ENCODE data around the gene ARHGAP44.

DNA sequence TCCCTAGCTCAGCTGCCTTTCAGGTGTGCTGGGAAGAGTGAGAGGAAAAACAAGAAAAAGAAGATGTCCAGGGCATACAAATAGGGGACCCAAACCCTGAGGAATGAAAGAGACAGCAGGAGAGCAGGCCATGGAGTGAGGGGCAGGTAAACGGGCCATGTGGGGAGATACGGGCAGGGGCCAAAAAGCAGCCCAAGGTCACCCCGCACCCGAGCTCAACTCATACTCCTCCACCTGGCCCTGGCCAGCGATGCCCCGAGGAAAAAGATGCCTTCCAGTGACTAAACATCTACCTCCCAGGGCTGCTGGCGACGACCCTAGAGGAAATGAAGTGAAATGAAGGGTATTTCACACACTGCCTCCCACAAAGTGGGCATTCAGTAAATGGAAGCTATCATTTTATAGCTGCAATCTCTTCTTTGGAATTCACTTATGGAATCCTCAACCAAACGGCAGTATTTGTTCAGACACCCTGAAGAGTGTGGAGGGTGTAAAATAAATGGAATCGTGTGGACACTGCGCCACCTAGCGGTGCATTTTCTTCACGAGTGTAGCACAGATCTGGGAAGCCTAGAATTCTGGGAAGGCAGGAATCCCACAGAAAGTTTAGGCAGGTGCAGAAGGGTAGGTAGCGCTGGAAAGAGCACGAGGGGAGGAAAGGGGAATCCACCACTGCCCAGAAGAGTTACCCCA is 213.6 kb downstream of the ARHGAP44 start:
- TF ChIP-seq, protein P1, sequence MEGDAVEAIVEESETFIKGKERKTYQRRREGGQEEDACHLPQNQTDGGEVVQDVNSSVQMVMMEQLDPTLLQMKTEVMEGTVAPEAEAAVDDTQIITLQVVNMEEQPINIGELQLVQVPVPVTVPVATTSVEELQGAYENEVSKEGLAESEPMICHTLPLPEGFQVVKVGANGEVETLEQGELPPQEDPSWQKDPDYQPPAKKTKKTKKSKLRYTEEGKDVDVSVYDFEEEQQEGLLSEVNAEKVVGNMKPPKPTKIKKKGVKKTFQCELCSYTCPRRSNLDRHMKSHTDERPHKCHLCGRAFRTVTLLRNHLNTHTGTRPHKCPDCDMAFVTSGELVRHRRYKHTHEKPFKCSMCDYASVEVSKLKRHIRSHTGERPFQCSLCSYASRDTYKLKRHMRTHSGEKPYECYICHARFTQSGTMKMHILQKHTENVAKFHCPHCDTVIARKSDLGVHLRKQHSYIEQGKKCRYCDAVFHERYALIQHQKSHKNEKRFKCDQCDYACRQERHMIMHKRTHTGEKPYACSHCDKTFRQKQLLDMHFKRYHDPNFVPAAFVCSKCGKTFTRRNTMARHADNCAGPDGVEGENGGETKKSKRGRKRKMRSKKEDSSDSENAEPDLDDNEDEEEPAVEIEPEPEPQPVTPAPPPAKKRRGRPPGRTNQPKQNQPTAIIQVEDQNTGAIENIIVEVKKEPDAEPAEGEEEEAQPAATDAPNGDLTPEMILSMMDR (IDR thresholded peaks at IDR 0.05; ENCODE audit: low read depth, low read length), result peak; percentile 71
- TF ChIP-seq POLR2A (IDR thresholded peaks at IDR 0.05; ENCODE audit: extremely low read depth, insufficient read length) (no peak), MYC (IDR thresholded peaks at IDR 0.05; ENCODE audit: low read depth, low read length) (no peak)
- TF ChIP-seq, protein P2, sequence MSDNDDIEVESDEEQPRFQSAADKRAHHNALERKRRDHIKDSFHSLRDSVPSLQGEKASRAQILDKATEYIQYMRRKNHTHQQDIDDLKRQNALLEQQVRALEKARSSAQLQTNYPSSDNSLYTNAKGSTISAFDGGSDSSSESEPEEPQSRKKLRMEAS (IDR thresholded peaks at IDR 0.05; ENCODE audit: low read depth, low read length), result no peak

All from NB4 (cell line).